ENCODE data around the gene MARCHF10.

GRCh38 chr17:62653002-62653825 lies 154.9 kb downstream of the MARCHF10 start:
- TF ChIP-seq TBL1XR1 (IDR thresholded peaks at IDR 0.05; ENCODE audit: borderline replicate concordance, low read length, partially characterized antibody) (no peak), IRF1 (CRISPR knock-in tag; IDR thresholded peaks at IDR 0.05; ENCODE audit: low read depth) (no peak), YY1 (IDR thresholded peaks at IDR 0.05; ENCODE audit: insufficient read depth, insufficient replicate concordance, low read depth, low read length) (no peak), ZEB1 (IDR thresholded peaks at IDR 0.05; ENCODE audit: insufficient replicate concordance, low read depth) (no peak), TAF1 (CRISPR knock-in tag; IDR thresholded peaks at IDR 0.05) (no peak), NRL (CRISPR knock-in tag; IDR thresholded peaks at IDR 0.05; ENCODE audit: borderline replicate concordance) (no peak), ZNF512 (CRISPR knock-in tag; IDR thresholded peaks at IDR 0.05) (no peak), FOSL1 (CRISPR knock-in tag; IDR thresholded peaks at IDR 0.05; ENCODE audit: borderline replicate concordance) (no peak), CREM (IDR thresholded peaks at IDR 0.05) (no peak), CREM (CRISPR knock-in tag; IDR thresholded peaks at IDR 0.05) (no peak), CTCF (CRISPR knock-in tag; IDR thresholded peaks at IDR 0.05) (no peak), EHMT2 (IDR thresholded peaks at IDR 0.05; ENCODE audit: borderline replicate concordance, low read depth, low read length) (no peak), ZNF263 (CRISPR knock-in tag; IDR thresholded peaks at IDR 0.05) (no peak), GABPA (IDR thresholded peaks at IDR 0.05; ENCODE audit: low read depth, low read length) (no peak), GABPA (CRISPR knock-in tag; IDR thresholded peaks at IDR 0.05; ENCODE audit: low read depth) (no peak), MLX (CRISPR knock-in tag; IDR thresholded peaks at IDR 0.05) (no peak)
